Measurements from ENCODE around the gene SDF4. TPM values are rescaled to one million over a fixed set of nuclear protein-coding genes. Genes with fewer than 3 reads are reported as not detected.

The SDF4 gene
- total and polyA plus RNA-seq, 2 of the 13 experiments (the other 11 are each of a cell fraction or from before 2014, with no cell fraction given), result 80.8 to 107 TPM

- TF ChIP-seq MLX (CRISPR knock-in tag; IDR thresholded peaks at IDR 0.05) (no peak), MEIS1 (CRISPR knock-in tag; IDR thresholded peaks at IDR 0.05; ENCODE audit: borderline replicate concordance) (no peak), HMGXB4 (CRISPR knock-in tag; IDR thresholded peaks at IDR 0.05; ENCODE audit: borderline replicate concordance in 1 of 2, low read depth in 1 of 2) (no peak), ZNF567 (CRISPR knock-in tag; IDR thresholded peaks at IDR 0.05; ENCODE audit: borderline replicate concordance) (no peak), RBAK (CRISPR knock-in tag; IDR thresholded peaks at IDR 0.05) (no peak), CHCHD3 (CRISPR knock-in tag; IDR thresholded peaks at IDR 0.05) (no peak), GMEB2 (CRISPR knock-in tag; IDR thresholded peaks at IDR 0.05; ENCODE audit: low read depth) (no peak), JARID2 (CRISPR knock-in tag; IDR thresholded peaks at IDR 0.05; ENCODE audit: insufficient replicate concordance) (peak; percentile 50), GLI4 (CRISPR knock-in tag; IDR thresholded peaks at IDR 0.05; ENCODE audit: borderline replicate concordance) (no peak), ZBTB39 (CRISPR knock-in tag; IDR thresholded peaks at IDR 0.05) (no peak), KLF11 (CRISPR knock-in tag; IDR thresholded peaks at IDR 0.05) (no peak), MIER2 (CRISPR knock-in tag; IDR thresholded peaks at IDR 0.05) (no peak), ZSCAN30 (CRISPR knock-in tag; IDR thresholded peaks at IDR 0.05) (no peak; the same call in 1 of the 2 replicates), ZNF782 (CRISPR knock-in tag; IDR thresholded peaks at IDR 0.05; ENCODE audit: borderline replicate concordance) (no peak), KDM5A (IDR thresholded peaks at IDR 0.05; ENCODE audit: borderline replicate concordance, low read length) (no peak), SRF (IDR thresholded peaks at IDR 0.05; ENCODE audit: low read depth, low read length) (no peak), ZNF232 (CRISPR knock-in tag; IDR thresholded peaks at IDR 0.05; ENCODE audit: borderline replicate concordance) (no peak), FOXJ3 (CRISPR knock-in tag; IDR thresholded peaks at IDR 0.05; ENCODE audit: borderline replicate concordance) (peak; percentile 56; the same call in 1 of the 2 replicates), MAF1 (CRISPR knock-in tag; IDR thresholded peaks at IDR 0.05; ENCODE audit: borderline replicate concordance) (no peak), SMAD9 (CRISPR knock-in tag; IDR thresholded peaks at IDR 0.05) (peak; percentile 34; the same call in 1 of the 2 replicates), ZMAT5 (CRISPR knock-in tag; IDR thresholded peaks at IDR 0.05; ENCODE audit: borderline replicate concordance, low read depth) (no peak), PPARG (CRISPR knock-in tag; conservative IDR thresholded peaks at IDR 0.05) (no peak), ZNF24 (IDR thresholded peaks at IDR 0.05) (no peak), SCMH1 (CRISPR knock-in tag; IDR thresholded peaks at IDR 0.05; ENCODE audit: borderline replicate concordance) (no peak)
These were observed 973 bp downstream of the SDF4 start (continued) for GRCh38 chr1:1230656-1231399.
